Small intestine (tissue), 7 donors: ENCODE measurements around the gene CCSER1. TPM values are rescaled to one million over a fixed set of nuclear protein-coding genes. Genes with fewer than 3 reads are reported as not detected.

Source experiments
- DNase-seq, 2 donors: peaks; one replicate each; pipeline versions ENCODE4 v3.0.0 to v3.0.0-alpha.2; 2013
- FAIRE-seq: peaks from 2 replicates; lab custom pipeline; 2012; peaks lifted over from hg19 to GRCh38; lab: Jason Lieb, UNC
- H3K27ac ChIP-seq, 3 donors: one replicate each; pipeline ENCODE4 v1.5.1; 2013; ENCODE audit warnings: low read length in 2 of 3, mild to moderate bottlenecking in 2 of 3, control low read depth in 1 of 3, inconsistent platforms in 1 of 3, low read depth in 1 of 3, moderate library complexity in 1 of 3
- H3K27me3 ChIP-seq, 3 donors: one replicate each; pipeline ENCODE4 v1.6.1; 2013; ENCODE audit warnings: low read length in 3 of 3, inconsistent platforms in 1 of 3; ENCODE audit not compliant: control insufficient read depth in 3 of 3, insufficient read depth in 3 of 3
- H3K36me3 ChIP-seq, 3 donors: one replicate each; pipeline ENCODE4 v1.6.1; 2013; ENCODE audit warnings: low read length in 3 of 3, inconsistent platforms in 1 of 3, low read depth in 1 of 3, mild to moderate bottlenecking in 1 of 3, moderate library complexity in 1 of 3; ENCODE audit not compliant: control insufficient read depth in 3 of 3, insufficient read depth in 2 of 3
- H3K4me1 ChIP-seq, 3 donors: one replicate each; pipeline ENCODE4 v1.6.1; 2013; ENCODE audit warnings: low read length in 2 of 3, inconsistent platforms in 1 of 3, low read depth in 1 of 3, mild to moderate bottlenecking in 1 of 3, moderate library complexity in 1 of 3; ENCODE audit not compliant: control insufficient read depth in 3 of 3, insufficient read depth in 2 of 3
- H3K4me3 ChIP-seq, 3 donors: one replicate each; pipeline ENCODE4 v1.5.1; 2013; ENCODE audit warnings: low read length in 3 of 3, control low read depth in 1 of 3, inconsistent platforms in 1 of 3, low read depth in 1 of 3, mild to moderate bottlenecking in 1 of 3, moderate library complexity in 1 of 3
- H3K9me3 ChIP-seq, 2 donors: one replicate each; pipeline ENCODE4 v1.6.1; 2013; ENCODE audit warnings: low read depth in 1 of 2, low read length in 1 of 2; ENCODE audit not compliant: control insufficient read depth in 2 of 2, insufficient read depth in 1 of 2
- WGBS, 3 donors: extraction: QIAGEN DNeasy Blood & Tissue Kit; methylation state at CpG; one replicate each; pipeline ENCODE4 v1.1.7; 2013; 5-methylcytosine and 5-hydroxymethylcytosine counted together
- polyA plus RNA-seq, 4 donors: library from polyadenylated mRNA; stranded (reverse) in 3 of 4; unstranded in 1 of 4; fragments of 200-250 nt in 3 of 4; fragments of 120-200 nt in 1 of 4; gene quantifications; one replicate each; pipeline versions ENCODE4 v1.2.1 to v1.2.3, GENCODE V29; 2013
- donor health status: healthy with polysubstance abuse.
- donor health status: control.
- donor health status: control.
- donor health status: Bipolar disorder and iron deficiency.
- donor health status: healthy.

The CCSER1 gene
- polyA plus RNA-seq, 4 donors, result 3.5 to 8.7 (median 5.7) TPM

DNA sequence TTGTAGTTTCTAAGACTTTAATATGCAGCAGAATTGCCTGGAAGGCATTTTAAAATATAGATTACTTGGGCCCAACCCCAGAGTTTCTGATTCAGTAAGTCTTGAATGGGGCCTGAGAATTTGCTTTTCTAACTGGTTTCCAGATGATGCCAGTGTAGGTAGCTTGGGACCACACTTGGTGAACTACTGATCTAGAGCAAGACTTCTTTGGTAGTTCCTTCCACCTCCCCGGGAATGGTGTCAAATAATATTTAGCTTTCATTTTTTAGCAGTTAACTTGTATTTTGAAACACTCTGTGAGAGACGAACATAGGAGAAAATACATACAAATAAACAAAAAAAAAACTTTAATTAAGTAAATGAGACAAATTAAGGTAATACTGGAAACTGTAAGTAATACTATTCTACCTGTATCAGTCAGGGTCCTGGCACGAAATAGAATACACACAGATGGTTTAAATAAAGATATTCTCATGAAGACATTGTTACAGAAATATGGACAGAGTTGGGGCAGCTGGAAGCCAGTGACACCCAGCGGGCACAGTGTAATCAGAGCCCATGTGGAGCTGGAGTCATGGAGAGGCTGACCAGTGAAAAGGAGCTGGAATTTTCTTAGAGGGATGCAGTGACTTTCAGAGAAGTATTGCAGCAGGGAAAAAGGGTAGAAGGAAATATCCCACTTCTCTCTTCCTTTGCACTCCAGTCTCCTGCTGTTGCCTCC is 905.7 kb downstream of the CCSER1 start:
- Histone ChIP-seq H3K4me1 (no peaks in the 10 kb centered on the region), H3K36me3 (no peaks in the 10 kb centered on the region), H3K27ac (no peak overlapping the region), H3K4me3 (no peak overlapping the region), H3K27me3 (no peaks in the 10 kb centered on the region), H3K9me3 (no peaks in the 10 kb centered on the region)
- FAIRE-seq (no peak), DNase-seq (no peak)
- 58 to 67% (median 59%) methylated on average over 4 of the region's 4 CpGs for WGBS, 3 donors

GRCh38 chr4:91035276-91035675 is 908.1 kb downstream of the CCSER1 start:
- Histone ChIP-seq H3K4me1 (no peaks in the 10 kb centered on the region), H3K36me3 (no peaks in the 10 kb centered on the region), H3K27ac (no peak overlapping the region), H3K27me3 (no peaks in the 10 kb centered on the region), H3K9me3 (no peaks in the 10 kb centered on the region), H3K4me3 (no peak overlapping the region)
- FAIRE-seq (no peak), DNase-seq (no peak)
- WGBS, 3 donors, result 78 to 98% (median 85%) methylated on average over 2 of the region's 2 CpGs

- Histone ChIP-seq H3K4me3 (no peak overlapping the region), H3K9me3 (no peaks in the 10 kb centered on the region), H3K4me1 (no peaks in the 10 kb centered on the region), H3K36me3 (no peaks in the 10 kb centered on the region), H3K27me3 (no peaks in the 10 kb centered on the region), H3K27ac (no peak overlapping the region)
- no peak for DNase-seq
- 76 to 89% (median 79%) methylated on average over 1 of the region's 1 CpG for WGBS, 3 donors
- no peak for FAIRE-seq
Observed at GRCh38 chr4:91037951-91038350, 910.8 kb downstream of the CCSER1 start.

GRCh38 chr4:91057871-91058270 is 930.7 kb downstream of the CCSER1 start:
- Histone ChIP-seq H3K27me3 (no peaks in the 10 kb centered on the region), H3K4me3 (no peak overlapping the region), H3K4me1 (no peaks in the 10 kb centered on the region), H3K36me3 (no peaks in the 10 kb centered on the region), H3K27ac (no peak overlapping the region), H3K9me3 (peaks cover 0 to 6% of the 10 kb centered on the region in 2 donors)
- FAIRE-seq (no peak), DNase-seq (no peak)

DNA sequence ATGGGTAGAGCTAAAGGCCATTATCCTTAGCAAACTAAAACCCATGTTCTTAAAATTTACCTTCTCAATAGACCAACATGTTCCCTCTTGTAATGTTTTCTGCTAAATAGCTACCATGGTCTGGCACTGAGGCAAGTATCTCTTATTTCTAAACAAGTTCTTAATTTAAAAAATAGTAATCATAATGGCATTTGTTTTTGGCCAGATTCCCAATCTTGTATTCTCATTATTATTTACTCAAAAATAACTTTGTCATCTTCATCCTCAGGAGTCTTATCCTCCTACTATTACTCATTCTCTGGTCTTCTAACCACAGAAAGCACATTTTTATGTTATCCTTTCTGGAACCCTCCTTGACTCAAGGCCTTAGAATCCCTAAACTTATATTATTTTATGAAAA is 931.2 kb downstream of the CCSER1 start:
- no peak overlapping the region for H3K27ac ChIP-seq
- no peaks in the 10 kb centered on the region for H3K36me3 ChIP-seq
- H3K4me3 ChIP-seq, result no peak overlapping the region
- H3K9me3 ChIP-seq, result peaks cover 0 to 6% of the 10 kb centered on the region in 2 donors
- DNase-seq (no peak), FAIRE-seq (no peak)
- no peaks in the 10 kb centered on the region for H3K27me3 ChIP-seq
- H3K4me1 ChIP-seq, result no peaks in the 10 kb centered on the region

- no peak for FAIRE-seq
- peak; percentile 9 to 44 for DNase-seq
- H3K4me3 ChIP-seq, result no peak overlapping the region
- no peak overlapping the region for H3K27ac ChIP-seq
- peaks cover 0 to 5% (median 0%) of the 10 kb centered on the region in 3 donors for H3K4me1 ChIP-seq
- no peaks in the 10 kb centered on the region for H3K36me3 ChIP-seq
- no peaks in the 10 kb centered on the region for H3K27me3 ChIP-seq
- no peaks in the 10 kb centered on the region for H3K9me3 ChIP-seq
- 18 to 38% (median 37%) methylated on average over 2 of the region's 2 CpGs for WGBS, 3 donors
Observed at GRCh38 chr4:91064157-91064853, 937.1 kb downstream of the CCSER1 start.

DNA sequence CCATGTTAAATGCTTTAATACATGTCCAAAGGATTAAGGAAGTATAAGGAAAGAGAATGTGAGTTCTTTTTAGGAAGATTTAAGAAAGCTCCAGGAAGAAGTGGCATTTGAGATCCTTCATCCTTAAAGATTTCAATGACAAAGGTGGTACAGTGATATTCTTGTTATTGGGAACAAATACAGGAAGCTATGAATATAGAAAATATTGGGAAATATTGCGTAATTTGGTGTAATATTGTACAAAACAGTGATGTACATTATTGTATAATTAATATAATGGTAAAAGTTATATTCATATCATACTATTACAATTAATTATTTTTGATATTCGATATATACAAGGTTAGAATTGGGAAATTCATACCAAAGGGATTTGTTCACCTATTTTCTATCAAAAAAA is 937.9 kb downstream of the CCSER1 start:
- Histone ChIP-seq H3K4me1 (peaks cover 0 to 5% (median 0%) of the 10 kb centered on the region in 3 donors), H3K27ac (no peak overlapping the region), H3K36me3 (no peaks in the 10 kb centered on the region), H3K27me3 (no peaks in the 10 kb centered on the region), H3K4me3 (no peak overlapping the region), H3K9me3 (no peaks in the 10 kb centered on the region)
- DNase-seq (no peak), FAIRE-seq (no peak)
- 88 to 91% (median 89%) methylated on average over 2 of the region's 2 CpGs for WGBS, 3 donors

DNA sequence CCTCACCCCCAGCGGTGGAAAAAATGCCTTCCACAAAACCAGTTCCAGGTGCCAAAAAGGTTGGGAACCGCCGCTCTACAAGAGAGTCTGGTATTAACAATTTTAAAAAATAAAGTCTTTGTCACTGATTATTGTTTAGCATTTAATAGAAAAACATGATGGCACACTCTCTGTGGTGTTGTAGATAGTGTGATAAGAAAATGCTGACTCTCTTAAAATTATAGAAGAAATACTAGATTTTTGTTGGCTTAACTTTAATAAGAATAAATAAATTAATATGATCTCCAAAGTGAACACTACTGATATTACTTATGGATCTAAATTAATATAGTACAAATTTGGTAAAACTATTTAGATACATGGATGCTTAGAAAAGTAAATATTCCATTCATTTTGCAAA is 943.5 kb downstream of the CCSER1 start:
- no peaks in the 10 kb centered on the region for H3K27me3 ChIP-seq
- no peak overlapping the region for H3K27ac ChIP-seq
- H3K9me3 ChIP-seq, result peaks cover 0 to 5% of the 10 kb centered on the region in 2 donors
- H3K36me3 ChIP-seq, result no peaks in the 10 kb centered on the region
- DNase-seq, result no peak
- no peaks in the 10 kb centered on the region for H3K4me1 ChIP-seq
- H3K4me3 ChIP-seq, result no peak overlapping the region
- WGBS, 3 donors, result 93 to 99% (median 93%) methylated on average over 3 of the region's 3 CpGs
- FAIRE-seq, result no peak
